Stimulated activated CD4-positive, alpha-beta T cell treated with anti-CD3 and anti-CD28 coated beads, Interleukin-4, amount 100 ng/mL, for 1 hour (primary cell): ENCODE data around the gene OSM.

Source experiments
- DNase-seq: peaks from one replicate; pipeline ENCODE4 v3.0.0-alpha.2; 2020

Gene OSM

GRCh38 chr22:30266445-30267381, at the start of gene OSM:
Gene OSM (minus strand): TSS chr22:30266851. CDS start chr22:30266799, 52 bp downstream.
- DNase-seq = peak; percentile 54

DNA sequence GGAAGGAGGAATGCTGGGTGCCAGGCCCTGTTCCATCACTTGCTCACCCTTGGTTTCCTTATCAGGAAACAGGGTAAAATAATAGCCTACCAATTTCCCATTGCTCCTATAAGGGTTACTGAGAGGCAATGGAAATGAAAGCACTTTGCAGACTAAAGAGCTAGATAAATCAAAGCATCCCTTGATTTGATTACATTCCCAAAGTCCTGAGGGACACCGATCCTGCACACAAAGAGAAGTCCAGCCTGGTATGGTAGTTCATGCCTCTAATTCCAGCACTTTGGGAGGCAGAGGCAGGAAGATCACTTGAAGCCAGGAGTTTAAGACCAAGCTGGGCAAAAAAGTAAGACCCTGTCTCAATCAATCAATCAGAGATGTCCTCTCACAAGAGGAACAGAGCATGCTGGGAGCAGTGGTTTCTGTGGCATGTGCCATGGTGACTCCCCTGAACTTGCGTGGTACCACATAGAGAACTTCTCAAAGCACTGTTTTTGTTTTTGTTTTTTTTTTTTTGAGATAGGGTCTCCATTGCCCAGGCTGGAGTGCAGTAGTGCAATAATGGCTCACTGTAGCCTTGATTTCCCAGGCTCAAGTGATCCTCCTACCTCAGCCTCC, 49.4 kb upstream of the OSM start:
- no peak for DNase-seq

GRCh38 chr22:30314915-30315314, 48.3 kb upstream of the OSM start:
- DNase-seq = peak; percentile 47

- DNase-seq = no peak
These were observed 47.1 kb upstream of the OSM start for GRCh38 chr22:30313527-30314363.

DNA sequence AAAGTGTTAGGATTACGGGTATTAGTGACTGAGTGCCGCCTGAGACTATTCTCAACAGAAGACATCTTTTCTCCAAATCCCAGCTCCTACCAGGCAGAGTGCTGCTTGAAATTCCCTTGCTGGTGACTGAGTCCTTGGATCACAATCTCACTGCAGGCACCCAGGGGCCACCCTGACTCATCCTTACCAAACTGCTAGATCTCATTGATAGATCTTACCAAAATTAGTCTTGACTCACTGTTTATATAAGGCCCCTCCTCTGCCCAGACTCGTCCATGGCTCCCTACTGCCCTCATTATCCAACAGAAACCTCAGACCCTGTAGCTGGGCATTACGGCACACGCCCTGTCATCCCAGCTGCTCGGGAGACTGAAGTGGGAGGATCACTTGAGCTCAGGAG, 45.4 kb upstream of the OSM start:
- DNase-seq = no peak

DNA sequence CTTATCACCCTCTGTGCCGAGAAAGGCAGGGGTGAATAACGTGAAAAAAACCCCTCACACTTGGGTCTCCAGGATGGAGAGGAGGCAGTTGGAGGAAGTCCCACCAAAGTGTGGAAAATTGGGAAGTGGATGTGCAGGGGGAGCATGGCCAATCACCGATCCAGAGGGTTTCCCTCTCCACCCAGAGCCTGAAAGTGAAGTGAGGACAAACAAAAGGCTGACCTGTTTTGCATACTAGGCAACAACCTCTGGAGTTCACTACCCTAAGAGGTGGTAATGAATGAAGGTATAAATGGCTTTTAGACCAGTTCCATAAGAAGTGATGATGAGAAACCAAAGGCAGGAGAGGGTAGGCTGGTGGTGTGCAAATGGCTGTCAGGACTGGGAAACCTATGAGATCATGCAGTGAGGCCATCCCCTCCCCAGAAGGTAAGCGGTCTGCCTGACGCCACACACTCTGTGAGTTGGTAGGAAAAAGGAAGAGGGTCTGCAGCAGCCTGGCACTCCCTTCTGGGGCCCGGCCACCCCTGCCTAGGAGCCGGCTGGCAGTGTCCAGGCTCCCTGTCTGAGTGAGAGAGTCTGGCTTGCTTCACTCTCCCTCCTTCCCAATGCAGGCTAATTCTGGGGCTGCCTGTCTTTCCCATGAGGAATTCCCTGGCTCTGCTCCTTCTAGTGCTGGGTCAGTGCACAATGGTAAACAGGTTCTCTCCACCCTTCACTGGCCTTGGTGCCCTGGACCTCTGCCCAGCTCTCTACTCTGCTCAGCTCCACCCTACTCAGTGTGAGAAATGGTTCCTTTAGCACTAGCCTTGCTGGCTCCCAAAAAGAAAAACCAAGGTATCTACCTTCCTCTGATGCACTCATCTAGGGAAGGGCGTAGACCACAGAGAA, 44.5 kb upstream of the OSM start:
- no peak for DNase-seq

DNA sequence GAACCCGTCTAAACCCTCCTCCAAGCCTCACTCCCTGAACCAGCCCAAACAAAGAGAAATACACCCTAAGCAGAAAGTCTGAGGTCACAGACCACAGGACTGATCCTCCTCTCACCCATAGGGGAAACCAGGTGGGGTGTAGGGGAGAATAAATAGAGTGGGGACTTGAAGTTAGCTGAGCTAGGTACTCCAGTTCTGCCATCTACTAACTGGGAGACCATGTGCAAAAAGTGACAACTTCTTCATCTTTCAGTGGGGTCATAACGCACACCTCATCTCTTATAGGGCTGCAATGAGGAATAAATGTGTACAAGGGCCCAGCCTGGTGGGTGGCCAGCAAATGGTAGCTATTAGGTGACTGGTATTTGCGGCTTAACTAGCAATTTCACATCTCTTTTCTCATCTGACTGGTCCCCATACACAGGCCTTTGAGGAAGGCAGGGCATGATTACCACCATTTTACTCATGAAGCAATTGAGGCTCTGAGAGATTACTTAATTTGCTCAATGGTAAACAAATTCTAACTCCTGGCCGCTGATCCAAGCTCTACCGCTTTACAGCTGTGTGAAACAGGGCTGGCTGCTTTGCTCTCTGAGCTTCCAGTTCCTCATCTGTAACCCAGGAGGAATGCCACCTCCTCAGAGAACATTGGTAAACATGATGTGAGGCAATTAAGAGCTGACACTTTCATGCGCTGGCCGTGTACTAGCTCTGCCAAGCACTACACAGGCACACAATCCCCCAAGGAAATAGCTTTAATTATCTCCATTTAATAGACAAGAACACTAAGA, 43.5 kb upstream of the OSM start:
- DNase-seq = no peak

DNA sequence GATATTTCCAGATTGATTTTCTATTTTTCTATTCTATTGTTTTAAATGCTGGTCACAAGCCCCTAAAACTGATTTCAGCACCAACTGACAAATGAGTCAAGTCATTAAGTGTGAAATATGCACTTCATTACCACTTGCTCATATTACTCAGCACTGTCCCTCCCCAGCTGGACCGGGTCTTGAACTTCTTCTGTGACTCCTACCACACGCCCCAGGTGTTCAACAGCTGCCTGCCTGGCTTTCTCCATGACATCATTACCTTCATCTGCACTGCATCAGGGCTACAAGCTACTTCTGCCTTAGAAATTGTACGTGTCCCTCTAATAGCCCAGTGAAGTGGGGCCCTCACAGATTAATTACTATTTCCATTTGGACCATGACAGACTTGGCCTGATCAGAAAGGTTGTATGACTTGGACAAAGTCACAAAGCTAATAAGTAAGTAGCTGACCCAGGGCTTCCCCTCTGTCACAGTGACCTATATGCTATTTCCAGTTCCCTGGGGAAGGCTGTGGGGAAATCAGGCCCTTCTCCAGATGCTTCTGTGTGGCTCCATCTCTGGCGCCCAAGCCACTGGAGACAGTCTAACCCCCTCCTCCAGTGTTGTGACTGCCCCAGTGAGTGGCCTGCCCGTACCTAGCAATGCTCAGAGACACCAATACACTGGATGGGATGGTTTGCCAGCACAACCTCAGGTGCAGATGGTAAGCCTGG, 42.0 kb upstream of the OSM start:
- DNase-seq = peak; percentile 18

GRCh38 chr22:30308093-30308492, 41.4 kb upstream of the OSM start:
- DNase-seq = no peak

DNA sequence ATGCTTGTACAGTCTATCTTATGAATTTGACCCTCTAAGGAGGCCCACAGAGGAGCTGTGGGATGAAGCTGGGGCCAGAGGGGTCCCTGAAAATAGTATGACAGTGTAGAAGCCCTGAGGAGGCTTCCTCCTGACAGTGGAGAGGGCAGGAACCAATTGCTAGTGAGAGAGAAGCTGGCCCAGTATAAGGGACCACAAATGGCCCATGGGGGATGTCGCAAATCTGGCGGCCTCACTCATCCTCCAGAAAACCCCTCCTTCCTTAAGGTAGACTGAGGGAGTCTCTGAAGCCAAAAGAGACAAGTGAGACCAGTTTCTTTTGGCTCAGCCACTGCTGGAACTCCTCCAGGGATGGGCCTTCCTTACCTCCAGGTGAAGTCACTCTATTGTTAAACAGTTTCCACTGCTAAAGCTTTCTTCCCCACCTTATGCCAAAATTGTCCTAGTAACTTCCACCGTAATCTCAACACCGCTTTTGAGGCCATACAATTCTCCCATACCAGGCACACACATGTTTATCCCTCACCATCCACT, 40.5 kb upstream of the OSM start:
- no peak for DNase-seq

DNA sequence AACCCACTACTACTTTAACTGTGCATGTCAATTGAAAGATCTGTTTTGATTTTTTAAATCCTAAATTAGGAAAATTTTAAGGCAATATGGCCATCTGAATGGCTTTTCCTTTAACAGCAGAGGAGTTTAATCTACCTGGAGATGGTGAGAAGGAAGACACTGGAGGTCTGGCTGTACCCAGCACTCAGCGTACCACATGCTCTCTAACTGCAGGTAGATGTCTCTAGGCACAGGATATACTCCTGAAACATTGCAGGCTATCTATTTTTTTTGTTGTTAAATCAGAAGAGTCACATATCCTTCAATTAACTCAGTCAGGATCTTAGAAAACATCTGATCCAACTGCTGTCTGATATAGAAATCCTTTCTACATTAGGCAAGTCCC, 40.0 kb upstream of the OSM start:
- DNase-seq = no peak

- DNase-seq = no peak
These were observed 39.4 kb upstream of the OSM start for GRCh38 chr22:30305906-30306626.

- DNase-seq = peak; percentile 24
These were observed 38.9 kb upstream of the OSM start for GRCh38 chr22:30305519-30305905.

- DNase-seq = no peak
These were observed 38.0 kb upstream of the OSM start for GRCh38 chr22:30304495-30305244.

DNA sequence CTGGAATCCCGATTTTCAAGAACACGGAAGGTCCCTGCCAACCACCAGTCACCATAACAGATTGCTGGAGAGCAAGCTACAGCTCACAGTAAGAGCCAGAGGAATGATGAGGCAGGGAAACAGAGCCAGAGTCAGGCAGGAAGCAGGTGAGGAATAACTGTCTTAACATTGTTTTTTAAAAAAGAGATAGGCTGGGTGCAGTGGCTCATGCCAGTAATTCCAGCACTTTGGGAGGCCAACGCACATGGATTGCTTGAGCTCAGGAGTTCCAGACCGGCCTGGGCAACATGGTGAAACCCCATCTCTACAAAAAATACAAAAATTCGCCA, 36.1 kb upstream of the OSM start:
- DNase-seq = no peak

DNA sequence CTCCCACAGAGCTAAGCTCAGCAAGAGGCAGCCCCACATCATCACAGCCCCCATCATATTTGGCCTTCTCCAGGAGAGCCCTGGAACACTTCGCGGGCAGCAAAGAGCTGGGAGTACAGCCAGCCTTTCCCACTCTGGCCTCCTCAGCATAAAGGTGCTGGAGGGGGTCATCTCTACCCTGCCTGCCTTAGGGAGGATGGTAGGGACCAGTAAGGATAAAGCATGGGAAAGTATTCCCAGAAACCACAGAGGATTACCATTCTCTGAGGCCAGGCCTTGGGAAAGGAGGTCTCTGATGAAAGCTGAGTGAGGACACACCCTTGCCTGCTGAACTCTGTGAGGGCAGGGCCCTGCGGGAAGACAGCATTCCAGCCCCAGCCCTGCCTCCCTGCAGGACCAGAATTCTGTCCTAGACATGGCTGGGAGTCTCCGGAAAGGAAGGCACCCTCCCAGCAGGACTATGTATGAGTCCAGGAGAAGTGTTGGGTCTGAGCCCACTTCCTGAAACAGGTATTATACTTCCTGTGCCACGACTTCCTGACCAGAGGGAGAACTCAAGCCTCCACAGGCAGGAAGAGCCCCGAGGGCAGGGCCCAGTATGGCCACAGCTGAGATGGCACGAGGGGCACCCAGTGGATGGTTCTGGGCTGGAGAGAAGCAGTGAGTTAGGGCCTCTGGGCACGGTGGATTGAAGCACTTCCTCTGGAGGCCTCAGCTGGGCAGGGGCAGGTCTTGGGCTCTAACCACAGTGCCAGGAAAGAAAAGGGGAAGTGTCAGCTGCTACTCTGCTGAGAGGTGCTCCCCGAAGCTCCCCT, 35.6 kb upstream of the OSM start:
- no peak for DNase-seq

DNA sequence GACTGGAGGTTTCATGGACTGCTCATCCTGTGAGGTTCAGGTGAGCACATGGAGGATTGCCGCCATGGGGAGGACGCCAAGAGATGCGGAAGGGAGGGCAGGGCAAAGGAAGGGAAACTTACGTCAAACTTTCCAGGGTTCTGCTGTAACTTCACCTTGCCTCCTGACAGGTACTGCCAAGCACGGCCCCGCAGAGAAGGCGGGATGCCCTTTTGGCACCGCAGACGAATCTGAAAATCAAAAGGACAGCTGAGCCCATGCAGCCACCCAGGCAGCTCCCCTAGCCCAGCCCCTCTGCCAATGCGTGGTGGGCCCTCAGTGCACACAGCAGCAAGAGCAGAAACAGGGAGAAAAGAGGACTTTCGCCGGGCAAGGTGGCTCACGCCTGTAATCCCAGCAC, 32.7 kb upstream of the OSM start:
- no peak for DNase-seq

- no peak for DNase-seq
These were observed 31.5 kb upstream of the OSM start for GRCh38 chr22:30297991-30298701.
